Panc1 (cell line): Measurements from ENCODE around the gene GHRHR. TPM values are rescaled to one million over a fixed set of nuclear protein-coding genes. Genes with fewer than 3 reads are reported as not detected.

Experiments
- ATAC-seq: fragments of 200-7000 bp; cut with Tn5 transposase; 2 replicates; pipeline ENCODE4 v1.9.1; 2020; ENCODE audit warnings: mild to moderate bottlenecking, moderate library complexity
- BruUV-seq: library from RNA; stranded (reverse); fragments of 400-500 nt; replicated peaks from 2 replicates; lab custom pipeline; 2021; lab: Mats Ljungman, UMichigan
- CTCF ChIA-PET: fragments of 300-600 bp; sonication (Branson Sonifier 250); formaldehyde crosslinking; loops from one replicate; lab custom pipeline; 2022; ENCODE audit warnings: antibody characterized with exemption; lab: Charles Lee
- POLR2A ChIA-PET: fragments of 300-600 bp; sonication (Branson Sonifier 250); formaldehyde crosslinking; loops from one replicate; lab custom pipeline; 2022; ENCODE audit warnings: antibody characterized with exemption; lab: Charles Lee
- DNase-seq: peaks from one replicate; pipeline ENCODE4 v3.0.0-alpha.2; 2010; ENCODE audit warnings: low read depth, low spot score
- H3K27ac ChIP-seq: 2 replicates; pipeline ENCODE4 v1.5.1; 2011; ENCODE audit warnings: mild to moderate bottlenecking, low read length, inconsistent platforms
- H3K27me3 ChIP-seq: fragments of 200-500 bp; sonication (Bioruptor generic); 2 replicates; pipeline ENCODE4 v1.6.0; 2014; ENCODE audit warnings: low read length, inconsistent platforms; ENCODE audit not compliant: control insufficient read depth, insufficient read depth
- H3K36me3 ChIP-seq: fragments of 200-500 bp; sonication (Bioruptor generic); 2 replicates; pipeline ENCODE4 v1.5.1; 2014; ENCODE audit warnings: inconsistent platforms, mild to moderate bottlenecking, low read length, moderate library complexity; ENCODE audit not compliant: control insufficient read depth, insufficient read depth
- H3K4me1 ChIP-seq: 2 replicates; pipeline ENCODE4 v1.5.1; 2011; ENCODE audit warnings: inconsistent platforms, mild to moderate bottlenecking, low read length, moderate library complexity; ENCODE audit not compliant: control insufficient read depth, insufficient read depth
- H3K4me3 ChIP-seq, 2 experiments: 2 replicates each; pipeline ENCODE4 v1.5.1; 2011 to 2012; ENCODE audit warnings: low read depth in 2 of 2, low read length in 2 of 2, mild to moderate bottlenecking in 2 of 2, inconsistent platforms in 1 of 2, moderate library complexity in 1 of 2
- H3K9me3 ChIP-seq: fragments of 200-500 bp; sonication (Bioruptor generic); 2 replicates; pipeline ENCODE4 v1.5.1; 2014; ENCODE audit warnings: low read depth, mild to moderate bottlenecking, inconsistent platforms, low read length, moderate library complexity; ENCODE audit not compliant: control insufficient read depth, insufficient read depth
- CTCF ChIP-seq: fragments of 450-650 bp; IDR thresholded peaks from 2 replicates; pipeline ENCODE4 v1.5.1; 2017; ENCODE audit warnings: mild to moderate bottlenecking
- POLR2AphosphoS5 ChIP-seq: IDR thresholded peaks from 2 replicates; pipeline ENCODE4 v1.6.1; 2012; ENCODE audit warnings: mild to moderate bottlenecking, low read depth, low read length, moderate library complexity
- REST ChIP-seq, 2 experiments: IDR thresholded peaks; 2 replicates each; pipeline ENCODE4 v1.6.1; 2011 to 2012; ENCODE audit warnings: low read depth in 2 of 2, control low read depth in 1 of 2, low read length in 1 of 2, mild to moderate bottlenecking in 1 of 2, moderate library complexity in 1 of 2; ENCODE audit not compliant: insufficient read depth in 1 of 2
- SIN3A ChIP-seq: IDR thresholded peaks from 2 replicates; pipeline ENCODE4 v1.6.1; 2012; ENCODE audit warnings: low read depth, mild to moderate bottlenecking, low read length, moderate library complexity, borderline replicate concordance; ENCODE audit not compliant: insufficient read depth
- TCF7L2 ChIP-seq: IDR thresholded peaks from 2 replicates; pipeline ENCODE4 v1.6.1; 2011; ENCODE audit warnings: mild to moderate bottlenecking, low read depth, low read length, inconsistent platforms
- in situ Hi-C: cut with HindIII; loops from 2 replicates; pipeline ENCODE4 v1.10.0; 2016; ENCODE audit warnings: low sequenced_read_pairs, low pct_unique_long_range_greater_than_20kb
- intact Hi-C: fragments of 100-400 bp; cut with micrococcal nuclease; formaldehyde crosslinking; loops from one replicate; pipeline ENCODE4 v1.10.0; 2022; ENCODE audit not compliant: unreplicated experiment
- total RNA-seq: library from RNA; stranded (reverse); gene quantifications from one replicate; pipeline ENCODE4 v1.2.1, GENCODE V29; 2021; ENCODE audit not compliant: unreplicated experiment

The GHRHR gene
- total RNA-seq, 1 experiment from 2014 or later = not detected

- no peak for TF ChIP-seq TCF7L2
- TF ChIP-seq REST (IDR thresholded peaks at IDR 0.05; ENCODE audit: insufficient read depth in 1 of 2, low read depth in 2 of 2, low read length in 1 of 2) = no peak
- TF ChIP-seq POLR2AphosphoS5 = no peak
- no peak for TF ChIP-seq SIN3A
- no peak for TF ChIP-seq CTCF
- intact Hi-C loops = no loop called here
- in situ Hi-C loops = no loop called here
These were observed 22.6 kb downstream of the GHRHR start for GRCh38 chr7:30986331-30986730.

GRCh38 chr7:30986738-30987137 is 23.0 kb downstream of the GHRHR start:
- no TSS peak for BruUV-seq
- no peaks in the 10 kb centered on the region for H3K9me3 ChIP-seq
- DNase-seq (no peak), ATAC-seq (no peak)
- intact Hi-C loops = no loop called here
- in situ Hi-C loops = no loop called here
- no peaks in the 10 kb centered on the region for H3K4me1 ChIP-seq
- no peak overlapping the region for H3K4me3 ChIP-seq
- ChIA-PET CTCF (interaction anchor here (4.7 kb wide), 1 partner anchor 135 kb away, joined by 187 read pairs; no protein-coding TSS in a partner anchor), POLR2A (no interaction called here)
- TF ChIP-seq TCF7L2 = no peak
- TF ChIP-seq SIN3A = no peak
- TF ChIP-seq POLR2AphosphoS5 = no peak
- no peaks in the 10 kb centered on the region for H3K36me3 ChIP-seq
- peaks cover 3% of the 10 kb centered on the region for H3K27me3 ChIP-seq
- no peak overlapping the region for H3K27ac ChIP-seq

More at GRCh38 chr7:30986331-30986730, 22.6 kb downstream of the GHRHR start:
- ChIA-PET POLR2A (no interaction called here), CTCF (interaction anchor here (0.9 to 4.7 kb wide), 2 partner anchors 48 to 135 kb away, joined by 3 to 187 read pairs; no protein-coding TSS in a partner anchor)
- no peak overlapping the region for H3K27ac ChIP-seq
- BruUV-seq = no TSS peak
- H3K4me1 ChIP-seq = no peaks in the 10 kb centered on the region
- ATAC-seq = no peak
- no peak overlapping the region for H3K4me3 ChIP-seq
- H3K36me3 ChIP-seq = no peaks in the 10 kb centered on the region
- H3K9me3 ChIP-seq = no peaks in the 10 kb centered on the region
- H3K27me3 ChIP-seq = peaks cover 7% of the 10 kb centered on the region
- DNase-seq = no peak

- no TSS peak for BruUV-seq
- in situ Hi-C loops = no loop called here
- no peaks in the 10 kb centered on the region for H3K9me3 ChIP-seq
- ChIA-PET CTCF (no interaction called here), POLR2A (no interaction called here)
- TF ChIP-seq POLR2AphosphoS5 = no peak
- H3K4me3 ChIP-seq = no peak overlapping the region
- ATAC-seq = no peak
- no peaks in the 10 kb centered on the region for H3K36me3 ChIP-seq
- H3K27ac ChIP-seq = no peak overlapping the region
- intact Hi-C loops = no loop called here
- H3K27me3 ChIP-seq = no peaks in the 10 kb centered on the region; the same call in 1 of the 2 replicates
- no peak for DNase-seq
- no peaks in the 10 kb centered on the region for H3K4me1 ChIP-seq
These were observed 23.4 kb downstream of the GHRHR start for GRCh38 chr7:30987178-30987577.
